ENCODE results near the gene LRRK1.

LRRK1 gene

DNA sequence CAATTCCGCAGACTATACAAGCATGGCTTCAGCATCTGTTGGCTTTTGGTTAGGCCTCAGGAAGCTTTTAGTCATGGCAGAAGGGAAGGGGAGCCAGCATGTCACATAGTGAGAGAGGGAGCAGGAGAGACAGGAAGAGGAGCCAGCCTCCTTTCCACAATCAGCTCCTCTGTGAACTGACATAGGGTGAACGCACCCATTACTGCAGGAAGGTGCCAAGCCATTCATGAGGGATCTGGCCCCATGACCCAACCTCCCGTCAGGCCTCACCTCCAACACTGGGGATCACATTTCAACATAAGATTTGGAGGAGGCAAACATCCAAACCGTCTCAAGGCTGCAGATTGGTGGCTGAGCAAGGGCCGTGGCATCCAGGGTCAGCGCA lies 106.3 kb downstream of the LRRK1 start:
- DNase-seq, result peak; percentile 22

DNA sequence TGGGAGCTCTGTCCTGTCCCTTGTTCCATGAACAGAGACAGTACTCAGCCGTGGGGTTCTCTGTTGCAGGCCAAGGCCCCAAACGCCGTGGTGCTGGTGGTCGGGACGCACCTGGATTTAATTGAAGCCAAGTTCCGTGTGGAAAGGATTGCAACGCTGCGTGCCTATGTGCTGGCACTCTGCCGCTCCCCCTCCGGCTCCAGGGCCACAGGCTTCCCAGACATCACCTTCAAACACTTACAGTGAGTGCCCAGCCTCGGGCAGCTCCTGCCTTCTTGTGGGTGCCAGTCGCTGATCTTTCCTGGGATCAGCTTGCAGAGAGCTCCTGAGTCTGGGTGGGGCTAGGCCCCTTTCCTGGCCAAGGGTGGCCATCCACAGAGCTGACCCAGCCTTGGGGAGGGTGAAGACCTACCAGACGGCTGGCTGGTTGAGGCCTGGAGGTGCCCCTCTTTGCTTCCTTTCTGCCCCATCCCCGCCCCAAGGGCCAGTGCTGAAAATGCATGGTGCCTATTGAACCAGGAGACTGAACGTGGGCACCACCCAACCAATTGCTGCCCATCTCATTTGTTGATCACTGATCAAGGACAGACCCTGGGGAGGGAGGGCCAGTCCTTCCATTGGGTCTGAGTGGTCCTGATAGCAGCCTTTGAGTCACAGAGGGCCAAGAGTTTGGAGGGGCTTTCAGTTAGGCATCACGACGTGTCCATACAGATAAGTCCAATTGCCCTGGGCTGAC lies 106.9 kb downstream of the LRRK1 start:
- peak; percentile 36 for DNase-seq

GRCh38 chr15:101026656-101027272 lies 107.6 kb downstream of the LRRK1 start:
- DNase-seq, result peak; percentile 17

GRCh38 chr15:101027273-101027901 lies 108.2 kb downstream of the LRRK1 start:
- peak; percentile 32 for DNase-seq

- DNase-seq, result peak; percentile 8
Measured at GRCh38 chr15:101027920-101028319, 108.8 kb downstream of the LRRK1 start.

DNA sequence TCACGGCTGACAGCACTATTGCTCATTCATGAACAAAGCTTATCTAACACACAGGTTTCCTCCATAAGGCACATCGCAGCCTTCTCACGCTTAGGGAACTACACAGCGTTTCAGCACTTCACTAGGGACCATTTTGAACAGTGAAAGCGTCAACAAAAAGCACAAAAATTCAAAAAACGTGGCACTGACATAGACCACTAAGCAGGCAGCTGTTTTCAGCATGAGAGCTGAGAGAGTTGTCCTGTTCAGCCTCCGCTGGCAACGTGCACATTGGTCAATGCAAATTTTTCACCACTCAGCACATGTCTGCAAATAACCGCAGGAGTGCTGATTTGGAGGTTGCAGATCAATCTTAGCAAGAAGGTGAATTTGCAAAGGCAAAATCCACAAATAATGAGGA lies 109.2 kb downstream of the LRRK1 start:
- DNase-seq, result peak; percentile 7

DNA sequence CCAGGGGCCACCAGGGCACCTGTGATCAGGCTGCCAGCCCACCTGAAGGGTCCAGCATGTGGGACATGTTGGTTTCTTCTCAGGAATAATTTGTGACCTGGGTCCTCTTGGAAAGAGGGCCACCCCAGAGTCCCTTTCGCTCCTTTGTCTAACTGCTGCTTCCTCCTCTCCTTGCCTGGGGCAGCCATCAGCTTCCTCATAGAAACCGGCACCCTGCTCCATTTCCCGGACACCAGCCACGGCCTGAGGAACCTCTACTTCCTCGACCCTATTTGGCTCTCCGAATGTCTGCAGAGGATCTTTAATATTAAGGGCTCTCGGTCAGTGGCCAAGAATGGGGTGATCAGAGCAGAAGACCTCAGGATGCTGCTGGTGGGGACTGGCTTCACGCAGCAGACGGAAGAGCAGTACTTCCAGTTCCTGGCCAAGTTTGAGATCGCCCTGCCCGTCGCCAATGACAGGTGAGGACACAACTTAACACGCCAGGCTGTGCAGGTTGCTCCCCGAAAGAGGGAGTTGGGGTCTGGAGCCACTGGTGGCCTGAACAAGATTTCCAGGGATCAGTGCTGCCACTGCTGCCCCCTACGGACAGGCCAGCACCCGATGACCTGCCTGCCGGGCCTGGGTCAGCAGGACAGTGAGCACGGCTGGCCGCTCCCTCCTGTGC lies 109.7 kb downstream of the LRRK1 start:
- DNase-seq, result peak; percentile 29

DNA sequence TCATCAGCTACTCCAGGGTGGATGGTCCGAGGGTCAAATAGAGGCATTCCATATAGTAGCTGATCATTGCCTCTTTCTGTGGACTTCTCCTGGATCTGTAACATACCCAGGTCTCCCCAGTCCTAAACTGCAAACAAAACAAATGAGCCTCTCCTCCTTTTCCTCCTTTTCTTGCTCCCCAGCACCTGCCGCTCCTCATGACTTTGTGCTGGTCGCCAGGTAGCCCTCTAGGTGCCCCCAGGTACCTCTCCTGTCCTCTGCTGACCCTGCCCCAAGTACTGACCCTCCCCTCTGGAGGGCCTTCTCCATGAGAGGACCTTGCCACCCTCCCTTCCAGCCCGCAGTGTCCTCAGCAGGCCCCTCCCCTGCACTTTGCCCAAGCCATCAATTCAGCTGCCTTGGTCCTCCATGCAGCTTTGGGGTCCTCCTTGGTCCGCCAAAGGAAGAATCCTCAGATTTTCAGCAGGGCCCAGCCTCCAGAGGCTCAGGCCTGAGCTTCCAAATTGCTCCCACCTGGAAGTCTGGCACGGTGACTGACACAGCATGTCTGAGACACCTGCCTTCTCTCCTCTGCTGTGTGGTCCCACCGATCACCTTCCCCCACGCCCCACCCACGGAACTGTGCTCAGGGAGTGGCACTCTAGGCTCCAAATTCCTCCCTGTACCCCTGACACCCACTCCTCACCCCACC lies 111.0 kb downstream of the LRRK1 start:
- peak; percentile 37 for DNase-seq

DNA sequence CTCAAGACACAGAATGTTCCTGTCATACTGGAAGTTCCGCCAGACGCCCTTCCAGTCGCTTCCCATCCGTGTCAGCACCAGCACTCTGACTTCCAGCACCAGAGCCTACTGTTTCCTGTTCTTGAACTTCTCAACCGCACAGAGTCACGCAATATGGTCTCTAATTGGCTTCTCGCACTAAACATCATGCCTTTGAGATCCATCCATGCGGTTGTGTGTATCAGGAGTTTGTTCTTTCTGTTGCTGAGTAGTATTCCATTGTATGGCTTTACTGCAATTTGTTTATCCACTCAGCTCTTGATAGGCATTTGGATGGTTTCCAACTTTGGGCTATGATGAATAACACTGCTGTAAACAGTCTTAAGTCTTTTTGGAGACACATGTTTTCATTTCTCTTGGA lies 112.1 kb downstream of the LRRK1 start:
- DNase-seq, result peak; percentile 13

- DNase-seq, result no peak
Measured at GRCh38 chr15:101033801-101034200, 114.6 kb downstream of the LRRK1 start.

DNA sequence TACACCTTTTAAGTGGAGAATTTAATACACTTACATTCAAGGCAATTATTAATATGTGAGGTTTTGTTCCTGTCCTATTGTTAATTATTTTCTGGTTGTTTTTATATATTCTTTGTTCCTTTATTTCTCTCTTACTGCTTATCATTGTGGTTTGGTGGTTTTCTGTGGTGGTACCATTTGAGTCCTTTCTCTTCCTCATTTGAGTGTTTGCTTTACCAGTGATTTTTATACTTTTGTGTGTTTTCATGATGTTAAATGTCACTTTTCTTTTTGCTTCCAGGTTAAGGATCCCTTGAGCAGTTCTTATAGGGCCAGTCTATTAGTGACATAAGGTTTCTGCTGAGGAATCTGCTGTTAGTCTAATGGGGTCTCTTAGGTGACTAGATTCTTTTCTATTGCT lies 116.5 kb downstream of the LRRK1 start:
- no peak for DNase-seq

- no peak for DNase-seq
Measured at GRCh38 chr15:101036189-101036588, 117.0 kb downstream of the LRRK1 start.

- peak; percentile 40 for DNase-seq
Measured at GRCh38 chr15:101037090-101037830, 118.1 kb downstream of the LRRK1 start.

GRCh38 chr15:101038327-101039003 lies 119.3 kb downstream of the LRRK1 start:
- no peak for DNase-seq

GRCh38 chr15:101039461-101039860 lies 120.3 kb downstream of the LRRK1 start:
- no peak for DNase-seq

GRCh38 chr15:101042320-101042719 lies 123.2 kb downstream of the LRRK1 start:
- no peak for DNase-seq

DNA sequence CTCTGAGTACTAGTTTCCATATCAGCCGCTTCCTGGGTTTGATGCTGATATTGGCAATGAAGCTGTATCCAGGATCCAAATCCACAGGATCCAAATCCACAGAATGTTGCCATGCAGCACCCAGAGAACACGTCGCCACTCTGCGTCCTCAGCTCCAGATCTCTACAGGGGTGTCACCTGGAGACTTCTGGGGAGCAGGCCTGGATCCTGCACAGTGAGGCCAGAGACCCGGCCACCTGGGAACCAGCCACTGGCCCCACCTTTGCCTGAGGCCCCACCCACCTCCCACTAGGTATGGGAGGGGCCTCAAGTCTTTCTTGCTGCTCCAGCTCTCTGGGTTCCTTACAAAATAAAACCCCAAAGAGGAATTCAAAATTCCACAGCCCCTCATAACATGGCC lies 123.9 kb downstream of the LRRK1 start:
- peak; percentile 15 for DNase-seq

GRCh38 chr15:101043911-101044624 lies 124.9 kb downstream of the LRRK1 start:
- peak; percentile 36 for DNase-seq

DNA sequence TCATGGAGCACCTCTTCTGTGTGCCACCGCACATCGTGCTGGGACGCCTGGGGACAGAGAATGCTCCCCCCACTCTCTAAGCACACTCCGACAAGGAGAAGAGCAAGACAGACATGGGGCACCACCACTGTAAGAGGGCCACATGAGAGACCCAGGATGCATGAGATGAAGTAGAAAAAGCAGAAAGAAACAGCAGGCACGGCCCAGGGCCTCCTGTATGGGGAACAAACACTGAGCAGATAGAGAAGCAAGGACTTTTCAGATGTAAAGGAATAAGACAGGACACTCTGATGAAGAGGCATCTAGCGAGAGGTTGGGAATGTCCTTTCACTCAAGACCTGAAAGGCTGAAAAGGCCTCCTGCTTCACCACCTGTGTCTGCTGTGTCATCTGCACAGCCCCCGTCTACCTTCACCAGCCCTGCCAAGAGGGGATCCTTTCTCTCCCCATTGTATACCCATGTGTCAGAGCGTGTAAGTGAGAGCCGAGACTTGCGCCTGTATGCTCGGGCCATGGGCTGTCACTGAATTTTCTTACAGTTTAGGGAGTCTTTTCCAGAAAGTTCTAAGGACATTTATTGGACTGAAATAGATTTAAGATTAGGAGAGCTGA lies 125.6 kb downstream of the LRRK1 start:
- peak; percentile 29 for DNase-seq

- peak; percentile 36 for DNase-seq
Measured at GRCh38 chr15:101045236-101045646, 126.1 kb downstream of the LRRK1 start.
